Mesothelial cell of epicardium (in vitro differentiated cells): Measurements from ENCODE around the gene HELZ2. TPM values are rescaled to one million over a fixed set of nuclear protein-coding genes. Genes with fewer than 3 reads are reported as not detected.
"Not testable (repeated sequence)": the region's sequence is repeated elsewhere in the genome, so short reads cannot be mapped to it uniquely, and the experiment has no call there.

Source experiments
- DNase-seq, 2 experiments: peaks; one replicate each; pipeline ENCODE4 v3.0.0; 2021; ENCODE audit warnings: low spot score in 2 of 2; ENCODE audit not compliant: unreplicated experiment in 2 of 2
- H3K27ac Mint-ChIP-seq: 2 replicates; pipeline ENCODE4 v1.8.0; 2021; ENCODE audit warnings: mixed read lengths
- H3K27me3 Mint-ChIP-seq: 2 replicates; pipeline ENCODE4 v1.8.0; 2021; ENCODE audit warnings: low read depth, mixed read lengths
- H3K36me3 Mint-ChIP-seq: 2 replicates; pipeline ENCODE4 v1.8.0; 2021; ENCODE audit warnings: mixed read lengths
- H3K4me1 Mint-ChIP-seq: 2 replicates; pipeline ENCODE4 v1.8.0; 2021; ENCODE audit warnings: mixed read lengths
- H3K4me3 Mint-ChIP-seq: 2 replicates; pipeline ENCODE4 v1.8.0; 2021; ENCODE audit warnings: mild to moderate bottlenecking, moderate library complexity, mixed read lengths
- H3K9me3 Mint-ChIP-seq: 2 replicates; pipeline ENCODE4 v1.8.0; 2021; ENCODE audit warnings: mixed read lengths
- CTCF ChIP-seq: fragments of 200-600 bp; sonication (generic); IDR thresholded peaks from one replicate; pipeline ENCODE4 v1.5.0; 2021; ENCODE audit warnings: antibody characterized with exemption; ENCODE audit not compliant: unreplicated experiment
- total RNA-seq: library from RNA; stranded (reverse); gene quantifications from 3 replicates; pipeline ENCODE4 v1.2.1, GENCODE V29; 2021

Gene HELZ2
- total RNA-seq, 1 donor from 2014 or later = 44.4 TPM

- peaks cover 27% of the 10 kb centered on the region for H3K36me3 Mint-ChIP-seq
Measured at GRCh38 chr20:63619086-63619485, 45.0 kb upstream of the HELZ2 start.

GRCh38 chr20:63618291-63618980, 44.4 kb upstream of the HELZ2 start:
- no peak for DNase-seq
- Mint-ChIP-seq H3K4me3 (no peak overlapping the region), H3K27me3 (no peaks in the 10 kb centered on the region), H3K4me1 (no peaks in the 10 kb centered on the region), H3K27ac (no peak overlapping the region), H3K36me3 (peaks cover 30% of the 10 kb centered on the region), H3K9me3 (no peaks in the 10 kb centered on the region)
- no peak for TF ChIP-seq CTCF

More at GRCh38 chr20:63619086-63619485, 45.0 kb upstream of the HELZ2 start:
- Mint-ChIP-seq H3K27me3 (no peaks in the 10 kb centered on the region), H3K27ac (no peak overlapping the region), H3K9me3 (no peaks in the 10 kb centered on the region), H3K4me1 (no peaks in the 10 kb centered on the region), H3K4me3 (no peak overlapping the region)
- no peak for DNase-seq
- no peak for TF ChIP-seq CTCF

GRCh38 chr20:63617876-63618265, 43.8 kb upstream of the HELZ2 start:
- no peaks in the 10 kb centered on the region for H3K9me3 Mint-ChIP-seq
- no peak overlapping the region for H3K27ac Mint-ChIP-seq

GRCh38 chr20:63617092-63617875, 43.2 kb upstream of the HELZ2 start:
- Mint-ChIP-seq H3K36me3 (peaks cover 35% of the 10 kb centered on the region), H3K4me1 (no peaks in the 10 kb centered on the region), H3K27ac (no peak overlapping the region), H3K27me3 (no peaks in the 10 kb centered on the region), H3K9me3 (no peaks in the 10 kb centered on the region), H3K4me3 (no peak overlapping the region)
- DNase-seq = no peak
- TF ChIP-seq CTCF = no peak

More at GRCh38 chr20:63617876-63618265, 43.8 kb upstream of the HELZ2 start:
- H3K4me1 Mint-ChIP-seq = no peaks in the 10 kb centered on the region
- peaks cover 34% of the 10 kb centered on the region for H3K36me3 Mint-ChIP-seq
- H3K4me3 Mint-ChIP-seq = no peak overlapping the region
- DNase-seq = no peak
- TF ChIP-seq CTCF = no peak
- no peaks in the 10 kb centered on the region for H3K27me3 Mint-ChIP-seq

GRCh38 chr20:63613863-63614594, 40.0 kb upstream of the HELZ2 start:
- not testable (repeated sequence) for H3K9me3 Mint-ChIP-seq, DNase-seq, H3K4me3 Mint-ChIP-seq, H3K27ac Mint-ChIP-seq, H3K27me3 Mint-ChIP-seq, H3K4me1 Mint-ChIP-seq
- peaks cover 37% of the 10 kb centered on the region for H3K36me3 Mint-ChIP-seq
